PC-9 (cell line): Measurements from ENCODE around the gene KCNN1.

ENCODE experiments used
- CTCF ChIP-seq: fragments of 200-600 bp; sonication (generic); conservative IDR thresholded peaks from 2 replicates; pipeline ENCODE4 v1.6.1; 2017; ENCODE audit warnings: mixed run types, antibody characterized with exemption, mild to moderate bottlenecking, moderate library complexity
- EZH2 ChIP-seq: fragments of 200-600 bp; sonication (generic); IDR thresholded peaks from 2 replicates; pipeline ENCODE4 v1.8.0; 2017; ENCODE audit warnings: antibody characterized with exemption, low read depth

DNA sequence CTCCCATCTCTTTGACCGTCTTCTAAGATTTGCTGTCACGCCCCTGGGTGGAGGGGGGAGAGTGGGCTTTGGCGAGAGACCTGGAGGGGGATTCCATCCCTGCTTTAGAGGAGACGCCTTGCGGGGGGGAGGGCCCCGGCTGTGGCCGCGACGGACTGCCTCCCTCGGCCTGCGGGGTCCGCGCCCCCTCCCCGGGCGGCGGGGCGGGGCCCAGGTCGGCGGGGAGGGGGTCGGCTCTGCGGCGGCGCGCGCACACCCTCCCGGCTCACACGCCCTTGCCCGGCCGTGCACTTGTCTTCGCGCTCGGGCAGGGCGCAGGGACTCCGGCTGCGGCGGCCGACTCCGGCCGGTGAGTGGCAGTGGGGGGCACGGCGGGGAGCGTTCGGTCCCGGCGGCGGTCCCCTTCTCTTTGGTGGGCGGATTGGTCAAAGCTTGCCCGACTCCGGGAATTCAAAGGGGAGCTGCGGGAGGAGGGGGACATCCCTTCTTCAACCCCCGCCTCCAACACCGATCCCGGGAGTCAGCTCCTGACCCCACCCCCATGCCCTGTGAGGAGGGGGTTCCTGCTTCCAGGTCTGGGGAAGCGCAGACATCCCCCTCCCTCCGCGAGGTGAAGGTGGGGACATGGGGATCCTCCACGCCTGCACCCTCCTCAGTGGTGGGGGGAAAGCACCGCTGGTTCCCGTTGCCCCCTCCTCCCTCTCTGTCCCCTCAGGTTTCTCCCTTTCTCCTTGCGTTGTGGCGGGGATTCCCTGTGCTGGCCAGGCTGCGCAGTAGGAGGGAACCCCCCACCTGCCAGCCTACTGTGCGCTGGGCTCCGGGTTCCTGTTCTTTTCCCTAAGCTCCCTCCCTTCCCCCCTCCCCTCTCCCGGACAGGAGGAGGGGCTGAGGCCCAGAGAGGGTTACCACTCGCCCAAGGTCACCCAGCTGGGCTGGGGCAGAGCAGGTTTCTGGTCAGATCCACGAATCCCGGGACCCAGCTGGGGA, 14.6 kb upstream of the KCNN1 start:
- no peak for TF ChIP-seq CTCF
- peak; percentile 95; the same call in 1 of the 2 replicates for TF ChIP-seq EZH2
